NCI-H1048 (cell line): ENCODE measurements around the gene ITIH2.
"Not testable (repeated sequence)": the region's sequence is repeated elsewhere in the genome, so short reads cannot be mapped to it uniquely, and the experiment has no call there.

Experiments
- DNase-seq: peaks from one replicate; lab custom pipeline; 2025; lab: John Stamatoyannopoulos, UW

The ITIH2 gene, protein sequence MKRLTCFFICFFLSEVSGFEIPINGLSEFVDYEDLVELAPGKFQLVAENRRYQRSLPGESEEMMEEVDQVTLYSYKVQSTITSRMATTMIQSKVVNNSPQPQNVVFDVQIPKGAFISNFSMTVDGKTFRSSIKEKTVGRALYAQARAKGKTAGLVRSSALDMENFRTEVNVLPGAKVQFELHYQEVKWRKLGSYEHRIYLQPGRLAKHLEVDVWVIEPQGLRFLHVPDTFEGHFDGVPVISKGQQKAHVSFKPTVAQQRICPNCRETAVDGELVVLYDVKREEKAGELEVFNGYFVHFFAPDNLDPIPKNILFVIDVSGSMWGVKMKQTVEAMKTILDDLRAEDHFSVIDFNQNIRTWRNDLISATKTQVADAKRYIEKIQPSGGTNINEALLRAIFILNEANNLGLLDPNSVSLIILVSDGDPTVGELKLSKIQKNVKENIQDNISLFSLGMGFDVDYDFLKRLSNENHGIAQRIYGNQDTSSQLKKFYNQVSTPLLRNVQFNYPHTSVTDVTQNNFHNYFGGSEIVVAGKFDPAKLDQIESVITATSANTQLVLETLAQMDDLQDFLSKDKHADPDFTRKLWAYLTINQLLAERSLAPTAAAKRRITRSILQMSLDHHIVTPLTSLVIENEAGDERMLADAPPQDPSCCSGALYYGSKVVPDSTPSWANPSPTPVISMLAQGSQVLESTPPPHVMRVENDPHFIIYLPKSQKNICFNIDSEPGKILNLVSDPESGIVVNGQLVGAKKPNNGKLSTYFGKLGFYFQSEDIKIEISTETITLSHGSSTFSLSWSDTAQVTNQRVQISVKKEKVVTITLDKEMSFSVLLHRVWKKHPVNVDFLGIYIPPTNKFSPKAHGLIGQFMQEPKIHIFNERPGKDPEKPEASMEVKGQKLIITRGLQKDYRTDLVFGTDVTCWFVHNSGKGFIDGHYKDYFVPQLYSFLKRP

DNA sequence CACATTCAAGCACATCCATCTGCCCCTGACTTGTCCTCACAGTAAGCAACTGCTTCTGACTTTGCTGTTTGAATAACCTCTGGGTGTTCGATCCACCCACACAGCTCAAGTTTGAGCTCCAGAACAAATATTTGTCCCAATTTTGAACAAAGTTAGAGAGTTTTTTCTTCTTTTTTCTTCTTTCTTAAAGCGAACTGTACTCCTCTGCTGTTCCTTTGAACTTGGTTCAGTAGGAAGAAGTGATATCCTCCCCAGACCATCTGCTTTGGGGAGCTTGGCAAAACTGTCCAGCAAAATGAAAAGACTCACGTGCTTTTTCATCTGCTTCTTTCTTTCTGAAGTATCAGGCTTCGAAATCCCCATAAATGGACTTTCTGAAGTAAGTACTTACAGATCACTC is at the start of gene ITIH2:
TSS of gene ITIH2 (plus strand) at position 177 of the 400 bp plus-strand sequence. CDS start at position 296, 119 bp downstream.
- DNase-seq = no peak

DNA sequence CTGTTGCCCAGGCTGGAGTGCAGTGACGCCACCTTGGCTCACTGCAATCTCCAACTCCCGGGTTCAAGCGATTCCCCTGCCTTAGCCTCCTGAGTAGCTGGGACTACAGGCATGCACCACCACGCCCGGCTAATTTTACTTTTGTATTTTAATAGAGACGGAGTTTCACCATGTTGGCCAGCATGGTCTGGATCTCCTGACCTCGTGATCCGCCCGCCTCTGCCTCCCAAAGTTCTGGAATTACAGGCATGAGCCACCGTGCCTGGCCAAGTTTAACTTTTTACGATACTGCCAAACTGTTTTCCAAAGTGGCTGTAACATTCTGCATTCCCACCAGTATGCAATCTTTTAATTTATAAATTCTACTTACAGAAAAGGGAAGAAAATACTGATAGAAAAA is 46.0 kb upstream of the ITIH2 start:
- not testable (repeated sequence) for DNase-seq

DNA sequence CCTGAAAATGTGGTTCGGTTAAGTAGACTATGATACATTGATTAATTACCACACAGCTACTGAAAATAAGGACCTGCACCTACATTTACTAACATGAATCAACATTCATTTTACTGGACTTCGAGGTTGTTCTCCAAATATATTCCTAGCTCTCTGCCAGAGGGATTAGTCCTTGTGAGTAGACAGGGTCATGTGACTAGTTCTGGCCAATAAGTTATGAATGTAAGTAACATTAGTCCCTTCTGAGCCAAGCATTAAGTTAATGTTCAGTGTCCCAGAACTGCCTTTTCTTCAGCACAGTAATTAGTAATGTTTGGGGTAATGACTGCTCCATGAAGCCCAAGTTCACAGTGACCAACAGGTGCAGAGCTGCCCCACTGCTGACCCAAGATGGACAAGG is 45.6 kb upstream of the ITIH2 start:
- DNase-seq = no peak

DNA sequence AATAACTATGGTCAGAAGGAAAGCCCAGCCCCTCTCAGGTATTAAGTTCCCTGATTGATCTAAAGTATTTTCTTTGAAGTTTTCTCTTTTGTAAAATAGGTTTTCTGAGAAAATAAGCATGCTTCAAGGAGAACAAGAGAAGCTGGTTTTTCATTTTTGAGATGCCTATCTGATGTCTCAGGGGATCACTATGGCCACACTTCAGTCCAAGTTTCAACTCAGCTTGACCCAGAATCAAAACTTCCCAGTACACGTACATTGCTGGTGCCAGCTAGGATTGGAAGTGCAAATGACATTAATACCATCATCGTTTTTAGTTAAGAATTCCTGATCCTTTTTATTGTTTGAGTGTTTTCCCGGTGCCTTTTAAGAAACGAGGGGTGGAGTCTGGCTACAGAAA is 43.6 kb upstream of the ITIH2 start:
- no peak for DNase-seq

DNA sequence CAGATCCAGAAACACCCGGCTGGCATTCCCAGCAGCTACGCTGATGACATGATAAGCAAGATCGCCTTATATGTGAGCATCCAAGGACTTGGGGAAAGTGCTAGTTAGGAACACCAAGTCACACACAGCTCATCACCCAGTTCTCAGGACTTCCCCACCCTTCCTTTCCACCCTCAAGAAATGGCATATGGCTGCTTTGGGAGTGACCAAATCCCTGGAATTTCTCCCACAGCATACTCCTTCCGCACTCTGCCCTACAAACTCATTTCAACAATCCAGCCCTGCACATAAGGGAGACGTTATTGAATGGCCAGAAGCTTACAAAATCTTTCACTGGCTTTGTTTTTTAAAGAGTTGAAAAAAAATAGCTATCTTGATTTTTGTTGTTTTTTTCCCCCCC is 40.6 kb upstream of the ITIH2 start:
- no peak for DNase-seq

DNA sequence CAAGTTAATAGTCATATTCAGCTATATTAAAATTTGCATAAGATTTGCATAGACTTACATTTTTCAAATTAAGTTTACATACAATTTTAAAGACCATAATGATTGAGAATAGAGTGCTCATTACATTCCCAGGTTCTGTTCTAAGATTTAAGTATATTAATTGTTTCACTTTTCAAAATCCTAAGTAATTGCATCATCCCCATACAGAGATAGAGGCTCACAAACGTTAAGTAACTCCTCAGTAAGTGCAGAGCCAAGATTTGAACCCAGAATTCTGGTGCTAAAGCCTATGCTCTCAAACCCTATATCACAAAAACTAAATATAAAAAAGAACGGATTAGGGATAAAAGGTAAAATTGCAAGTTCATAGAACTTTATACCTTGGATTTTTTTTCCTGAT is 38.4 kb upstream of the ITIH2 start:
- no peak for DNase-seq

DNA sequence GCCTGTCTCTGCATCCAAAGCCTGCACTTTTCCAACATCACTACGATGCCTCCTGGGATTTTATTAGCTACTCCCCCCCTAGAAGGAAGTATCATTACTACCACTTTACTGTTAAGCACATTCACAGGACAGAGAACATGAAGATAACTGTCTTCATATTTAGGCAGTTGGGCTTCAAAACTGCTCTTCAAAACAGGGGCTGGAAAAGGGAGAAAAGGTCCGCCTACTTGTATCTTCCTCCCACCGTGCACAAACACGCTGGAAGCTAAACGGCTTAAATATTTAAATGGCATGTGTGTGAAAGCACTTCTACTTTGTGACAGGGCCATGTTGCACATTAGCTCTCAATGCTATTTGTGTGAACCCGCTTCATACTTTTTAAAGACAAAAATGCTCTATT is 37.3 kb upstream of the ITIH2 start:
- DNase-seq = no peak

DNA sequence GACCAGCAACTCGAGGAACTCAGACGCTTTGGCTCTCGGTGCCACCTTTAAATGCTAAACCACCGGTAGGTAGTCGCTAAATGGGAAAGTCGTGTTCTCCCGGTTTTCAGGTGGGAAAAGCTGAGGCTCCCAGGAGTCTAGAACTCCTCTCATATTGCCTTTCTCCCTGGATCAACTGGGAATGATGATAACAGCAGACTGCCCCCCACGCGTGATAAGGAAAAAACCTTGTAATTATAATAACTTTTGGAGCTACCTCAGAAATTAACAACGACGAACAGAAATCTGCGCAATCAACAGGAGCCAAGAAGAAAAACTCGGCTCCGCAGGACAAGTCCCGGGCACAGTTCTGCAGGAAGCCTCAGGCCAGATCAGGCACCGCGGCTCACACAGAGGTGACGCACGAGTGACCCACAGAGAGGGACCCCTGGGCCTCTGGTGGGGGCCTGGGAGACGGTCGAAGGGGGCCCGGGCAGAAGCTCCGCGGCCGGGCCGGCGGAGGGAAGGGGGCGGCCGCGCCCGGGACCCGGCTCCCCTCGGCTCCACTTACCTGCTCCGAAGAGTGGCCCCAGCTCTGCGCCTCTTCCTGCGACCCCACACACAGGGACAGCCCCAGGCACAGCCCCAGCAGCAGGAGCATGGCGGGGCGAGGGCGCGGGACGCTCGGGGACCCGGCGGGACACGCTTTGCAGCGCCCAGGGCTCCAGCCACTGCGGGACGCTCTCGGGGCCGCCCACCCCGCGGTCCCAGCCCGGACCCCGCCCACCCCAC is 36.7 kb upstream of the ITIH2 start, which contains the start of gene ITIH5:
TSS of gene ITIH5 (minus strand) at position 714 of the 771 bp plus-strand sequence. CDS start at position 640, 74 bp downstream.
- DNase-seq = no peak

DNA sequence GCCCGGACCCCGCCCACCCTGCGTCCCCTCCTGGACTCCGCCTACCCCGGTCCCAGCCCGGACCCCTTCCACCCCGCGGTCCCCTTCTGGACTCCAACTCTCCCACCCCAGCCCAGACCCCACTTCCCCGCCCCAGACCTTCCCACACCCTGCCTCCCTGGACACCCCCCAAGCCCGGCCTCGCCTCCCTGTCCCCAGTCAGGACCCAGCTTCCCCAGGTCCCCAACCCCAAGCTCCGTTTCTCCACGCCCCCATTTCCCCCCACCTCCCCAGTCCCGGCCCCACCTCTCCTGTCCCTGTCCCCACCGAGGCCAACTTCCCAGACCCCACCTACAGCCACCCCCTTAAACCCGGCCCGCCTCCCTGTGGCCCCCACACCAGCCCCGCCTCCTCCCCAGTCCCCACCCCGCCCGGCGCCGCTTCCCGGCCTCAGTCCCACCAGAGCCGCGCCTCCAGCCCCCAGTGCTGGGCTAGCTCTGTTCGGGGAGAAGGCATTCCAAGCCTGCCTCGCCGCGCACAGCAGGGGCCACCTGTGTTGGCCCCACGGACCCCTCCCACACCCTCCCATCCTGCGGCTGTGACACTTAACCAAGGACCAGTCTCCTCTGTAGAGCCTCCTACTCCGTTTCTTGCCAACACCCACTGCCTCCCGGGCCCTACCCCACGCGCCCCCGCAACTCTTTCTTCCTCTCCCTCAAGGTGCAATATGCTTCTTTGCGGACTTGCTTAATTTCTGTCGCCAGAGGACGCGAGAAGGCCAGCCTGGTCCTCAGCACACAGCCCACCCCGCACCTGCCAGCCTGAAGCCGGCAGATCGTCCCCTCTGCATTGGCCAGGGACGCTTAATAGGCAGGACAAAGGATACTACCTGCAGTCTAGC is 35.6 kb upstream of the ITIH2 start:
- DNase-seq = no peak

DNA sequence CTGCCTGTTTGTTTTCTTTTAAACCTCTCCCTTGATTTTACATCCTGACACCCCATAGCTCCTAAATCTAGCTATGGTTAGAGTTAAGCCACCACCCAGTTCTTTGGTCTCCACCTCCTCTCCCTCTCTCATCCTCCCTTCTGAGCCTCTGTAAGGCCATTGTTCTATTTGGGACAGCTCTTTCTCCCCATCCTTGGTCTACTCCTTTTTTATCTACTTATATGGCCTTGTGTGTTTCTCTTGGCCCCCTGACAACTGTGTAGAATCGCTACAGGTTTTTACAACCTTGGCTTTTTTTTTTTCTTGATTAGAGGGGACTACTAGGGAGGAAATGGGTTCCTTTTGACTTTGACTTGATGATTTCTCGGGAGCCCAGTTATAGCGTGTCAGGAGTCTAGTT is 33.0 kb upstream of the ITIH2 start:
- DNase-seq = no peak

DNA sequence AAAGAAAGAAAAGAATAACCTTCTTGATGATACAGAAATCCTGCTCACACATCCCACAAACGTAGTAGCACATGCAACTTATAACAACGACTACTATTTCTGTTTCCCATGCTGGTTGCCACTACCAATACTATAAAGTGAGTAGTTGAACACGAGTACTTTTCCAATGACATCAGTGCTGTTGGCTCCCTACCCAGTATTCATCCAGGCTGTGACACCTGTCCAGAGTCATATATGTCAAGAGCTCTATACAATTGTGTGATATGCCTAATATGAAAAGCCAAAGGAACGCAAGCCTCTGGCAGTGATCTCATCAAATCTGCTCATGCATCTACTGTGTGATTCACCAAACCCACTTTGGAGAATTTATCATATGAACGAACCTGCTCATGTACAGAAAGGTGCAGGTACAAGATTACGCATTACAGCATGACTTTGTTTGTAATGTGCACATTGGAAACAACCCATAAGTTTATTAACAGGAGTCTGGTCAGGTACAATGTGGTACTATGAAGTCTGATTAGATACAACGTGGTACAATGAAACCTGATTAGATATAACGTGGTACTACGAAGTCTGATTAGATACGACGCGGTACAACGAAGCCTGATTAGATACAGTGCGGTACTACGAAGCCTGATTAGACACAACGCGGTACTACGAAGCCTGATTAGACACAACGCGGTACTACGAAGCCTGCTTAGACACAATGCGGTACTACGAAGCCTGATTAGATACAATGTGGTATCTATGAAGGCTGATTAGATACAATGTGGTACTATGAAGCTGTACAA is 30.6 kb upstream of the ITIH2 start:
- no peak for DNase-seq

DNA sequence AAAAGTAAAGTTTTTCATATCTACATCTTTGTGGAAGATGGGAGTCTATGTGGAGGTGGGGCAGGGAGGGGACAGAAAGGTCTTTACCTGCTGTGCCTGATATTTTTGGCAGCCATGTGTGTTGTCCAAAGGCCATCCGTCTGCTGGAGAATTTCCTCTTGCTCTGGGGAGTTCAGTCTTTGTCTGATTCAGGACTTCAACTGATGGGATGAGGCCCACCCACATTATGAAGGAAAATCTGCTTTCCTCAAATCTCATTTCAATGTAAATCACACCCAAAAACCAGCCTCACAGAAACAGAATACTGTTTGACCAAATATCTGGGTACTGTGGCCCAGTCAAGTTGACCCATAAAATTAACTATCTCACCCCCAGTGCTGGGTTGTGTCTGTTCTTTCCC is 23.9 kb upstream of the ITIH2 start:
- DNase-seq = no peak

DNA sequence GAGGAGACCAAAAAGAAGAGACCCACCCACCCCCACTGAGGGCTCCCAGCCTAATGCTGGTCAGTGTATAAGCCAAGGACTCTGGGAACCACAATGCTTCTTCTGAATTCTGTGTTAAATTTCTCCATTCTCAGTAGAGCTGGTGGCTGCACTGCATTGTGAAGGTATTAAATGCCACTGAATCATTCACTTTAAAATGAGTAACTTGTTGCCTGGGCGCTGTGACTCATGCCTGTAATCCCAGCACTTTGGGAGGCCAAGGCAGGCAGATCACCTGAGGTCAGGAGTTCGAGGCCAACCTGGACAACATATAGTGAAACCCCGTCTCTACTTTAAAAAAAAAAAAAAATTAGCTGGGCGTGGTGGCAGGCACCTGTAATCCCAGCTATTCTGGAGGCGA is 23.0 kb upstream of the ITIH2 start:
- not testable (repeated sequence) for DNase-seq

DNA sequence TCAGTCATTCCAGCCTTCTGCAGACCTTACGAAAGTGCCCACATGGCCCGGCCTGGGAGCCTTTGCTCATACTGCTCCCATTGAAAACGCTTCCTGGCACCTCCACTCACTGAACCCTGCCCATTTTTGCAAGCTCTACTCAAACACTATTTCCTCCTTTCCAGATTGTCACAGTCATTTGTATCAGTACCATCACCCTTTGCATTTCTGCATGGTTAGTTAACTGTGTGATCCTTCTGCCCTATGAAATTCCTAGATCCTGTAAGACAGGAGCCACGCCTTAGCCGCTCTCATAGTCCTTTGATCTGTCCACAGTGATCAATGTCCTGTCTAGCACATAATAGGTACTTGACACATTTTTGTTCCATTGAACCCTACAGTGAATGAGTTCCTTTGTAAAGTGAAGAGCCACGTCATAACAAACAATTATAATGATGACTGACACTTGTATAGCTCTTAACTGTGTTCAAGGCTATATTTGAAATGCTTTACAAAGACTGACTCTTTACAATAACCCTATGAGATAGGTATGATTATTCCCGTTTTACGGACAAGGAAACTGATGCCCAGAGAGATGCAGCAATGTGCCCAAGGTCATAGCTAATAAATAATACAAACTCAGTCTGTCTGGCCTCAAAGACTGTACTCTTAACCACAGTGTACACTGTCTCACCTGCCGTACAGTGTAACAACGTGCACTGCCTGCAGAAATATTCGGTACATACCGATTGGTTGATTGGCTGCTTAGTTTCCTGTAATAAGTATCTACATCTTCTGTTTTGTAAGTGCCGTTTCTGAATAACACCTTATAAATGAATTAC is 16.6 kb upstream of the ITIH2 start:
- no peak for DNase-seq

DNA sequence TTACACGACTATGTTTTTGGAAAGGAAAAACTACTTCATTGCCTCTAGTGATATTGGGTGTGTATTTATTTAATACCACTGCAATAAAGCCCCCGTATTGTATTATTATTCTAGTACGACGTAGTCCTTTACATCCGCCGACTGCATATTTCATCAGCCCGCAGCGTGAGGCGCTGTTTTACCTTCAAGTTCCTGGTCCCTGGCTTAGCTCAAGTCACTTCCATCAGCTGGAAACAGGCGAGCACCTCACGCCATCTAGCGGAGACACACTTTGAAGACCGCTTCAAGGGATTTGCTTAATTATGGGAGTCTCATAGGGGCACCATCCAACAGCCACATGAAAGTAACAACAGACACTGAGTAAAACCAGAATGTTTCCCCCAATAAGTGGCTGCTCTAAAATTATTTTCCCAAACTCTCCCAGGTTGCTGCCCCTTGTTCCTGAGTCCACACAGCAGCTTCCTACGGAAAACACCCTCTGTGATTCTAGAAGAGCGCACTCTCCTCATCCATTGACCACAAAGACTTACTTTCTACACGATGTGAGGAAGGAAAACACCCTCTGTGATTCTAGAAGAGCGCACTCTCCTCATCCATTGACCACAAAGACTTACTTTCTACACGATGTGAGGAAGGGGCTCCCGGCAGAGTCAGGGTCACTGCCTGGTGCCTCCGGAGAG is 15.7 kb upstream of the ITIH2 start:
- peak; percentile 49 for DNase-seq

DNA sequence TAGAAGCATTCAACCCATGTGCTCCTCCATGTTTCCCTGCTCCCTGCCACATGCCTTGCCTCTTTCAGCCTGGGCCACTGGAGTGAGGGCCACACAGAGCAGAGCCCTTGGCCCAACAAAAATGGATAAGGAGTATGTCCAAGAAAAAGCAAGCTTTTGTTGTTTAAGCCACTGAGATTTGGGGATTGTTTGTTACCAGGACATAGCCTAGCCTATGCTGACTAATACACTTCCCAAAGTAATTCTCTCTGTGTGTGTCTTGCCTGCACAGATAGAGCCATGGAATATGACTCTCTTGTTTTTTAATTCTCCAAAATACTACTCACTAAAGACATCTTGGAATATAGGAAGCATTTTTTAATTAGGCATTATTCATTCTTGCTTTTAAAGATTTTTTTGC is 13.5 kb upstream of the ITIH2 start:
- DNase-seq = no peak

DNA sequence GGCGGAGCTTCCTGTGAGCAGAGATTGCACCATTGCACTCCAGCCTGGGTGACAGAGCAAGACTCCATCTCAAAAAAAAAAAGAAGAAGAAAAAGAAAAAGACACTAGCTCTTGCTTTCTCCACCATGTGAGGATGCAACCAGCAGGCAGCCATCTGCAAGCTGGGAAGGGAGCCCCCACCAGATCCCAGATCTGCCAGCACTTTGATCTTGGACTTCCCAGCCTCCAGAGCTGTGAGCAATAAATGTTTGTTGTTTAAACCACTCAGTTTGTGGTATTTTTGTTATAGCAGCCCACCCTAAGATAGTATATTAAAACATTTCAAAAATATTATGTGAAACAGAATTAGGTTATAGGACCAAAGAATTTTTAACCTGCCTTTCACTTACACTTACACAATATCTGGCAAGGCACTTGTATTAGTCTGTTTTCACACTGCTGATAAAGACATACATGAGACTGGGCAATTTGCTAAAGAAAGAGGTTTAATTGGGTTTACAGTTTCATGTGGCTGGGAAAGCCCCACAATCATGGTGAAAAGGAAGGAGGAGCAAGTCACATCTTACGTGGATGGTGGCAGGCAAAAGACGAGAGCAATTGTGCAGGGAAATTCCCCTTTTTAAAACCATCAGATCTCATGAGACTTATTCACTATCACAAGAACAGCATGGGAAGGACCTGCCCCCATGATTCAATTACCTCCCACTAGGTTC is 12.1 kb upstream of the ITIH2 start:
- not testable (repeated sequence) for DNase-seq

DNA sequence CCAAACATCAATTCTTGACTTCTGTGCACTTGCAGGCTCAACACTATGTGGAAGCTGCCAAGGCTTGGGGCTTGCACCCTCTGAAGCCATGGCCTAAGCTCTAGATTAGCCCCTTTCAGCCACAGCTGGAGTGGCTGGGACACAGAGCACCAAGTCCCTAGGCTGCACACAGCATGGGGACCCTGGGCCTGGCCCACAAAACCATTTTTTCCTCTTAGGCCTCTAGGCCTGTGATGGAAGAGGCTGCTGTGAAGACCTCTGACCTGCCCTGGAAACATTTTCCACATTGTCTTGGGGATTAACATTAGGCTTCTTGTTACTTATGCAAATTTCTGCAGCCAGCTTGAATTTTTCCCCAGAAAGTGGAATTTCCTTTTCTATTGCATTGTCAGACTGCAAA is 10.7 kb upstream of the ITIH2 start:
- not testable (repeated sequence) for DNase-seq
